SK-N-MC (cell line): ENCODE results near the gene DYNC2I2.

Experiments
- EZH2 ChIP-seq: fragments of 200-600 bp; sonication (generic); IDR thresholded peaks from one replicate; pipeline ENCODE4 v1.6.1; 2017; ENCODE audit warnings: antibody characterized with exemption
- FOXP2 ChIP-seq: optimal IDR thresholded peaks from 2 replicates; pipeline ENCODE3; 2011; ENCODE audit warnings: mild to moderate bottlenecking, moderate library complexity; ENCODE audit not compliant: insufficient read depth; ENCODE audit errors: extremely low read length, control extremely low read depth
- POLR2AphosphoS5 ChIP-seq: IDR thresholded peaks from 2 replicates; pipeline ENCODE4 v1.6.1; 2012; ENCODE audit warnings: mild to moderate bottlenecking, low read depth, low read length, borderline replicate concordance

DNA sequence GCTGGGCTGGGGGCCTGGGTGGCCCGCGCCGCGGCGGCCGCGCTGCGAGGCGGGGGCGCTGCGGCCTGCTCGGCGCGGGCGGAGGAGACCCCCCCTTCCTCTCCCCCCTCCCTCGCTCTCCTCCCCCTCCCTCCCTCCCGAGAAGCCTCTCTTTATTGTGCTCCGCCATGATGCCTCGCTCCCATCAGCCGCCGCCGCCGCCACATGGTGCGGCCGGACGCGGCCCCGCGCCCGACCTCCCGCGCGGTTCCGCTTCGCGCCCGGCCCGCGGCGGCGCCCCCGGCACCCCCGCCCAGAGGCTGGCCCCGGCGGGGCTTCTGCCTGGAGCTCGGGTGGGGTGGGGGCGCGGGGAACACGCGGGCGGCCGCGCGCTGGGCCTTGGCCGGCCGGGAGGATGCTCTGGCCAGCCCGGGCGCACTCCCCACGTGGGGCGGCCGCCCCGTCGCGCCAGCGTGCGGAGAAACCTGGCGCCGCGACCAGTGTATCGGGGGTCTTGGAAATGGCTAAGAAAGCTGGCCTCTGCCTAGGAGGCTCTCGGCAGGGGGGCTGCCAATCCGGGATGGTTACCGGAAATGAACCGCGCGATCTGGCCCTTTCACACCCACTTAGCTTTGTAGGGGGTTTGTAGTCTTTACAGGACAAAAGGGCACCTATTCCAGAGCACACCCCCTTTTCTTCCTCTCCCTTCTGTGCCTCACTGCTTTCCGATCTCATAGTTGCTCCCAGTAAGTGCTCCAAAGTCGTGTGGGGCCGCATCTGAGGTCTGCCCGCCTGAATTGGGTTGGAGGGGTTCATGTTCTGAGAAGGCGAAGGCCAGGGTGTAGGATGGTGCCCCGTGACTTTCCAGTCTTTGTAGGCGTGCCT lies 33.4 kb upstream of the DYNC2I2 start:
- TF ChIP-seq POLR2AphosphoS5: no peak
- no peak for TF ChIP-seq EZH2
- no peak for TF ChIP-seq FOXP2
